Uterus (tissue), 4 donors: ENCODE results near the gene MAGI2. TPM values are rescaled to one million over a fixed set of nuclear protein-coding genes. Genes with fewer than 3 reads are reported as not detected.
"Not testable (repeated sequence)": the region's sequence is repeated elsewhere in the genome, so short reads cannot be mapped to it uniquely, and the experiment has no call there.

Experiments used
- DNase-seq, 2 donors: peaks; one replicate each; pipeline ENCODE4 v3.0.0-alpha.2; 2019 to 2020
- H3K27ac ChIP-seq, 2 donors: fragments of 200-600 bp; sonication (generic); 1 replicate in 1 of 2; 2 replicates in 1 of 2; pipeline ENCODE4 v1.5.1; 2016 to 2018
- H3K27me3 ChIP-seq, 2 donors: fragments of 200-600 bp; sonication (generic); one replicate each; pipeline ENCODE4 v1.5.1; 2018 to 2019; ENCODE audit warnings: control low read depth in 1 of 2
- H3K36me3 ChIP-seq, 2 donors: fragments of 200-600 bp; sonication (generic); one replicate each; pipeline ENCODE4 v1.5.1; 2019; ENCODE audit warnings: control low read depth in 1 of 2
- H3K4me1 ChIP-seq, 2 donors: fragments of 200-600 bp; sonication (generic); one replicate each; pipeline ENCODE4 v1.5.1; 2018 to 2019; ENCODE audit warnings: control low read depth in 1 of 2
- H3K4me3 ChIP-seq, 2 donors: fragments of 200-600 bp; sonication (generic); 1 replicate in 1 of 2; 2 replicates in 1 of 2; pipeline ENCODE4 v1.5.1; 2018 to 2019; ENCODE audit warnings: mild to moderate bottlenecking in 1 of 2
- H3K9me3 ChIP-seq, 2 donors: fragments of 200-600 bp; sonication (generic); one replicate each; pipeline ENCODE4 v1.5.1; 2019; ENCODE audit warnings: control low read depth in 1 of 2
- CTCF ChIP-seq, 4 experiments: fragments of 200-600 bp in 2 of 4; fragments of 450-650 bp in 2 of 4; sonication (generic) in 2 of 4; IDR thresholded peaks; one replicate each; pipeline ENCODE4 v1.5.1; 2016 to 2019; ENCODE audit warnings: antibody characterized with exemption in 4 of 4, mild to moderate bottlenecking in 2 of 4, moderate library complexity in 1 of 4
- POLR2A ChIP-seq, 2 donors: fragments of 450-650 bp; IDR thresholded peaks; one replicate each; pipeline ENCODE4 v1.6.1; 2016; ENCODE audit warnings: antibody characterized with exemption in 2 of 2, mild to moderate bottlenecking in 1 of 2, moderate library complexity in 1 of 2
- intact Hi-C: fragments of 100-400 bp; cut with DNase I; formaldehyde crosslinking; loops from one replicate; pipeline ENCODE4 v1.15.1; 2023; ENCODE audit warnings: low total_unique reads
- total RNA-seq, 4 donors: library from RNA; depleted of rRNA in 3 of 4; stranded (reverse); fragments of >200 nt in 3 of 4; gene quantifications; one replicate each; pipeline versions ENCODE4 v1.1.0 to v1.2.4, GENCODE V29; 2014 to 2023
- donor health status: DM: yes; HTN: yes; CAD: no.

MAGI2 gene
- total RNA-seq, 4 donors from 2014 or later: 5.3 to 23.2 (median 13.8) TPM

- intact Hi-C loops: no loop called here
- no peak overlapping the region for H3K27ac ChIP-seq
- H3K9me3 ChIP-seq: no peaks in the 10 kb centered on the region
- TF ChIP-seq POLR2A (IDR thresholded peaks at IDR 0.05) (no peak), CTCF (IDR thresholded peaks at IDR 0.05) (no peak)
- no peaks in the 10 kb centered on the region for H3K4me1 ChIP-seq
- no peaks in the 10 kb centered on the region for H3K36me3 ChIP-seq
- no peak overlapping the region for H3K4me3 ChIP-seq
- no peak for DNase-seq
- no peaks in the 10 kb centered on the region for H3K27me3 ChIP-seq
Observed at GRCh38 chr7:78002715-78003114, 1450.8 kb downstream of the MAGI2 start.

DNA sequence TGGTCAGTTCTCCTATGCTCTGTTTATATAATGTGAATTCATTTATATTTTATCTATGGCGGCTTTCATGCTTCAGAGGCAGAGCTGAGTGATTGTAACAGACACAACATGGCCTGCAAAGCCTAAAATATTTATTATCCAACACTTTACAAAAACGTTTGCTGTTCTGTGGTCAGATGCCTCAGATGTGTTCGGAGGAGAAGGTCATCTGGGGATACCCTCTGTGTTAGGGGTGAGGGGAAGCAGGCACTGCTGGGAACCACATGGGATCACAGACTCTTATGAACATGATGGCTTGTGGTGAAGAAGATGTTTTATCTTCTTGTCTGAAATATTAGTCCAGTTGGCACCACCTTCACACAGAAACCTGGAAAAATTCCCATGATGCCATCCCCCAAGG is 1451.4 kb downstream of the MAGI2 start:
- no peak for DNase-seq
- intact Hi-C loops: no loop called here
- no peak overlapping the region for H3K27ac ChIP-seq
- no peaks in the 10 kb centered on the region for H3K9me3 ChIP-seq
- H3K4me1 ChIP-seq: no peaks in the 10 kb centered on the region
- H3K27me3 ChIP-seq: no peaks in the 10 kb centered on the region
- TF ChIP-seq POLR2A (IDR thresholded peaks at IDR 0.05) (no peak), CTCF (IDR thresholded peaks at IDR 0.05) (no peak)
- H3K36me3 ChIP-seq: no peaks in the 10 kb centered on the region
- no peak overlapping the region for H3K4me3 ChIP-seq

DNA sequence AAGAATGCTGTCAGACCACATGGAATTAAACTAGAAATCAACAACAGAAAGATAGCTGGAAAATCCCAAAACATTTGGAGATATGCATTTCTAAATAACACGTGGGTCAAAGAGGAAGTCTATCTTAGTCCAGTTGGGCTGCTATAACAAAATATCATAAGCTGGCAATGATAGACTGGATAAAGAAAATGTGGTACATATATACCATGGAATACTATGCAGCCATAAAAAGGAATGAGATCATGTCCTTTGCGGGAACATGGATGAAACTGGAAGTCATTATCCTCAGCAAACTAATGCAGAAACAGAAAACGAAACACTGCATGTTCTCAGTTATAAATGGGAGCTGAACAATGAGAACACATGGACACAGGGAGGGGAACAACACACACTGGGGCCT is 1454.3 kb downstream of the MAGI2 start:
- H3K9me3 ChIP-seq, H3K27ac ChIP-seq, DNase-seq, H3K27me3 ChIP-seq, intact Hi-C loops, H3K4me3 ChIP-seq, H3K36me3 ChIP-seq, H3K4me1 ChIP-seq: not testable (repeated sequence)

GRCh38 chr7:77995717-77996116 is 1457.8 kb downstream of the MAGI2 start:
- Histone ChIP-seq H3K36me3 (no peaks in the 10 kb centered on the region), H3K9me3 (no peaks in the 10 kb centered on the region), H3K27ac (no peak overlapping the region), H3K4me3 (no peak overlapping the region), H3K4me1 (no peaks in the 10 kb centered on the region), H3K27me3 (no peaks in the 10 kb centered on the region)
- no peak for TF ChIP-seq CTCF (IDR thresholded peaks at IDR 0.05)
- no peak for TF ChIP-seq POLR2A (IDR thresholded peaks at IDR 0.05)
- intact Hi-C loops: no loop called here
- DNase-seq: no peak

DNA sequence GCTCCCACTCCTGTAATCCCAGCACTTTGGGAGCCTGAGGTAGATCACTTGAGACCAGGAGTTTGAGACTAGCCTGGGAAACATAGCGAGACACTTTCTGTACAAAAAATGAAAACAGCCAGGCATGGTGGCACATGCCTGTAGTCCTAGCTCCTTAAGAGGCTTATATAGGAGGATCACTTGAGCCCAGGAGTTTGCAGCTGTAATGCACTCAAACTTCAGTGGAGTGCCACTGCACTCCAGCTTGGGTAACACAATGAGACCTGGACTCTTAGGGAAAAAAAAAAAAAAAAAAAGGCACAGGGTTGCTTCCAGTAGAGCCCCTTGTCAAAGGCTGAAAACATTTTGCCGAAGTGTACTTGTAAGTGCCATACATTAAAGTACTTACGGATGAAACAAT is 1459.6 kb downstream of the MAGI2 start:
- no peak for DNase-seq
- no peaks in the 10 kb centered on the region for H3K9me3 ChIP-seq
- H3K4me3 ChIP-seq: no peak overlapping the region
- H3K4me1 ChIP-seq: no peaks in the 10 kb centered on the region
- intact Hi-C loops: no loop called here
- no peaks in the 10 kb centered on the region for H3K27me3 ChIP-seq
- no peak overlapping the region for H3K27ac ChIP-seq
- H3K36me3 ChIP-seq: no peaks in the 10 kb centered on the region
- TF ChIP-seq CTCF (IDR thresholded peaks at IDR 0.05): no peak
- TF ChIP-seq POLR2A (IDR thresholded peaks at IDR 0.05): no peak

DNA sequence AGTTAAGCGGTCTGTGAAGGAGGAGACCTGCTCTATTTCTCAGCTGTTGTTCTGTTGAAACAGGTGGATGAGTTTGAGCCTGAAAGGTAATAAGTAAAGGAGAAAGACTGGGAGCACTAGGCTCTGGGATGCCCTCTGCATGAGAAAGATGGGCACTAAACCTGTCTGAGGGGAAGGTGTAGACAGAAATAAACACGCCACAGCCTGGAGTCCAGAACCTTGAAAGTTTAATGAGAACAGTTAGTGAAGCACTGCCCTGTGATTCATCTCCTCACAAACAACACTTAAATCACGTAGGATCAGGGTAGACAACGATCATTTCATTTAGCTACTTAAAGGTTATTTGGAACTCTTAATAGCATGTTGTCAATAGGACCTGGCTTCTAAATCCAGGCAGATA is 1461.8 kb downstream of the MAGI2 start:
- Histone ChIP-seq H3K4me1 (no peaks in the 10 kb centered on the region), H3K9me3 (no peaks in the 10 kb centered on the region), H3K27me3 (no peaks in the 10 kb centered on the region), H3K36me3 (no peaks in the 10 kb centered on the region), H3K4me3 (no peak overlapping the region), H3K27ac (no peak overlapping the region)
- intact Hi-C loops: no loop called here
- no peak for DNase-seq
- no peak for TF ChIP-seq POLR2A (IDR thresholded peaks at IDR 0.05)
- TF ChIP-seq CTCF (IDR thresholded peaks at IDR 0.05): no peak
